Mesenchymal stem cell (in vitro differentiated cells and primary cell): Measurements from ENCODE around the gene PRKAR2A.

ENCODE experiments used
- DNase-seq: peaks from one replicate; pipeline ENCODE4 v3.0.0-alpha.2; 2013
- H2AFZ ChIP-seq: one replicate; pipeline ENCODE4 v1.6.1; 2013; ENCODE audit warnings: low read depth, mild to moderate bottlenecking, control low read depth, inconsistent platforms, low read length, moderate library complexity
- H2AK5ac ChIP-seq: 2 replicates; pipeline ENCODE4 v1.6.1; 2013; ENCODE audit warnings: low read length, moderate library complexity, mild to moderate bottlenecking, inconsistent platforms; ENCODE audit not compliant: severe bottlenecking
- H2BK120ac ChIP-seq: one replicate; pipeline ENCODE4 v1.6.1; 2013; ENCODE audit warnings: low read depth, mild to moderate bottlenecking, inconsistent platforms, low read length, moderate library complexity
- H2BK12ac ChIP-seq, 2 experiments: one replicate each; pipeline ENCODE4 v1.6.1; 2013; ENCODE audit warnings: inconsistent platforms in 2 of 2, low read length in 2 of 2, mild to moderate bottlenecking in 2 of 2, moderate library complexity in 2 of 2, control low read depth in 1 of 2
- H2BK15ac ChIP-seq: one replicate; pipeline ENCODE4 v1.6.1; 2013; ENCODE audit warnings: mild to moderate bottlenecking, low read depth, inconsistent platforms; ENCODE audit not compliant: poor library complexity, severe bottlenecking
- H2BK5ac ChIP-seq: 2 replicates; pipeline ENCODE4 v1.6.1; 2013; ENCODE audit warnings: low read depth, mild to moderate bottlenecking, low read length, control low read depth, inconsistent platforms; ENCODE audit not compliant: poor library complexity, severe bottlenecking
- H3K14ac ChIP-seq, 2 experiments: one replicate each; pipeline ENCODE4 v1.6.1; 2013; ENCODE audit warnings: inconsistent platforms in 2 of 2, low read length in 2 of 2, control low read depth in 1 of 2, mild to moderate bottlenecking in 1 of 2, moderate library complexity in 1 of 2
- H3K18ac ChIP-seq, 2 experiments: one replicate each; pipeline ENCODE4 v1.6.1; 2013; ENCODE audit warnings: inconsistent platforms in 2 of 2, low read length in 2 of 2, control low read depth in 1 of 2, low read depth in 1 of 2, mild to moderate bottlenecking in 1 of 2
- H3K23ac ChIP-seq, 2 experiments: one replicate each; pipeline ENCODE4 v1.6.1; 2013; ENCODE audit warnings: inconsistent platforms in 2 of 2, low read length in 2 of 2, mild to moderate bottlenecking in 2 of 2, moderate library complexity in 2 of 2, control low read depth in 1 of 2
- H3K27ac ChIP-seq: 2 replicates; pipeline ENCODE4 v1.5.1; 2013; ENCODE audit warnings: mild to moderate bottlenecking, moderate library complexity, low read length, control low read depth, inconsistent platforms; ENCODE audit not compliant: poor library complexity, severe bottlenecking
- H3K27me3 ChIP-seq, 2 experiments: 2 replicates each; pipeline versions ENCODE4 v1.6.1 to v1.7.0; 2013; ENCODE audit warnings: low read length in 2 of 2, mild to moderate bottlenecking in 2 of 2, moderate library complexity in 2 of 2, control low read depth in 1 of 2, inconsistent platforms in 1 of 2; ENCODE audit not compliant: control insufficient read depth in 1 of 2, insufficient read depth in 1 of 2
- H3K36me3 ChIP-seq, 2 experiments: 2 replicates each; pipeline versions ENCODE4 v1.6.1 to v1.7.0; 2013; ENCODE audit warnings: low read length in 2 of 2, control low read depth in 1 of 2, inconsistent platforms in 1 of 2, low read depth in 1 of 2, mild to moderate bottlenecking in 1 of 2; ENCODE audit not compliant: insufficient read depth in 2 of 2, control insufficient read depth in 1 of 2
- H3K4ac ChIP-seq, 2 experiments: one replicate each; pipeline ENCODE4 v1.6.1; 2013; ENCODE audit warnings: inconsistent platforms in 2 of 2, low read length in 2 of 2, mild to moderate bottlenecking in 2 of 2, moderate library complexity in 2 of 2, control low read depth in 1 of 2, low read depth in 1 of 2
- H3K4me1 ChIP-seq: 2 replicates; pipeline ENCODE4 v1.6.1; 2013; ENCODE audit warnings: low read depth, low read length, control low read depth; ENCODE audit not compliant: control insufficient read depth, insufficient read depth
- H3K4me2 ChIP-seq: 2 replicates; pipeline ENCODE4 v1.6.1; 2013; ENCODE audit warnings: low read length, mild to moderate bottlenecking, inconsistent platforms; ENCODE audit not compliant: poor library complexity, severe bottlenecking
- H3K4me3 ChIP-seq, 2 experiments: 2 replicates each; pipeline versions ENCODE4 v1.5.1 to v1.7.0; 2013; ENCODE audit warnings: low read length in 2 of 2, mild to moderate bottlenecking in 2 of 2, control low read depth in 1 of 2, low read depth in 1 of 2; ENCODE audit not compliant: insufficient read depth in 1 of 2
- H3K79me1 ChIP-seq: replicated peaks from 2 replicates; pipeline ENCODE4 v1.6.1; 2013; ENCODE audit warnings: mild to moderate bottlenecking, control low read depth, low read length, inconsistent platforms; ENCODE audit not compliant: poor library complexity, severe bottlenecking
- H3K9ac ChIP-seq: 2 replicates; pipeline ENCODE4 v1.7.0; 2013; ENCODE audit warnings: mild to moderate bottlenecking, low read length, moderate library complexity
- H3K9me3 ChIP-seq: 2 replicates; pipeline ENCODE4 v1.7.0; 2013; ENCODE audit warnings: mild to moderate bottlenecking, low read length; ENCODE audit not compliant: control insufficient read depth
- H4K8ac ChIP-seq: one replicate; pipeline ENCODE4 v1.6.1; 2013; ENCODE audit warnings: inconsistent platforms, mild to moderate bottlenecking, low read length, moderate library complexity
- H4K91ac ChIP-seq: one replicate; pipeline ENCODE4 v1.6.1; 2013; ENCODE audit warnings: mild to moderate bottlenecking, low read length, inconsistent platforms
- WGBS: methylation state at CpG from one replicate; pipeline ENCODE4 v1.1.7; 2013; ENCODE audit warnings: mixed read lengths; 5-methylcytosine and 5-hydroxymethylcytosine counted together

Gene PRKAR2A

GRCh38 chr3:48885753-48886152 lies 38.1 kb upstream of the PRKAR2A start:
- no peak overlapping the region for H3K14ac ChIP-seq

GRCh38 chr3:48881652-48882114 lies 34.0 kb upstream of the PRKAR2A start:
- H4K8ac ChIP-seq = no peak overlapping the region
- H2BK5ac ChIP-seq = no peak overlapping the region
- H4K91ac ChIP-seq = no peak overlapping the region
- no peak overlapping the region for H3K4ac ChIP-seq
- no peak overlapping the region for H3K4me2 ChIP-seq
- H2BK120ac ChIP-seq = no peak overlapping the region
- no peak overlapping the region for H3K23ac ChIP-seq
- no peak overlapping the region for H2AFZ ChIP-seq
- no peak overlapping the region for H2BK12ac ChIP-seq
- 94% methylated on average over 5 of the region's 5 CpGs for WGBS
- no peaks in the 10 kb centered on the region for H3K27me3 ChIP-seq
- no peak overlapping the region for H2BK15ac ChIP-seq
- no peak for DNase-seq
- no peak overlapping the region for H3K27ac ChIP-seq
- no peak overlapping the region for H2AK5ac ChIP-seq
- no peak overlapping the region for H3K18ac ChIP-seq
- no peak overlapping the region for H3K9ac ChIP-seq
- no peak overlapping the region for H3K4me3 ChIP-seq
- H3K36me3 ChIP-seq = peaks cover 4 to 25% of the 10 kb centered on the region in 2 experiments
- H3K9me3 ChIP-seq = no peaks in the 10 kb centered on the region
- H3K79me1 ChIP-seq = peaks cover 9% of the 10 kb centered on the region
- H3K4me1 ChIP-seq = peaks cover 2% of the 10 kb centered on the region
- H3K14ac ChIP-seq = no peak overlapping the region

More at GRCh38 chr3:48885753-48886152, 38.1 kb upstream of the PRKAR2A start:
- Histone ChIP-seq H2AK5ac (no peak overlapping the region), H3K18ac (no peak overlapping the region), H4K8ac (no peak overlapping the region), H3K79me1 (peaks cover 15% of the 10 kb centered on the region), H3K4me3 (no peak overlapping the region), H3K9me3 (no peaks in the 10 kb centered on the region), H3K9ac (no peak overlapping the region), H3K4me1 (peaks cover 2% of the 10 kb centered on the region), H2AFZ (no peak overlapping the region), H3K23ac (no peak overlapping the region), H2BK120ac (no peak overlapping the region), H3K27ac (no peak overlapping the region), H2BK12ac (no peak overlapping the region), H2BK15ac (no peak overlapping the region), H3K4ac (no peak overlapping the region), H3K36me3 (peaks cover 9 to 19% of the 10 kb centered on the region in 2 experiments), H4K91ac (no peak overlapping the region), H3K27me3 (no peaks in the 10 kb centered on the region), H3K4me2 (no peak overlapping the region), H2BK5ac (no peak overlapping the region)
- no peak for DNase-seq

- H2BK120ac ChIP-seq = no peak overlapping the region
- no peak overlapping the region for H3K4me2 ChIP-seq
- H3K18ac ChIP-seq = no peak overlapping the region
- H2BK15ac ChIP-seq = no peak overlapping the region
- no peaks in the 10 kb centered on the region for H3K9me3 ChIP-seq
- no peak overlapping the region for H2AFZ ChIP-seq
- H4K8ac ChIP-seq = no peak overlapping the region
- no peak overlapping the region for H3K14ac ChIP-seq
- peaks cover 4 to 25% of the 10 kb centered on the region in 2 experiments for H3K36me3 ChIP-seq
- H3K4ac ChIP-seq = no peak overlapping the region
- no peaks in the 10 kb centered on the region for H3K27me3 ChIP-seq
- H2BK12ac ChIP-seq = no peak overlapping the region
- peaks cover 2% of the 10 kb centered on the region for H3K4me1 ChIP-seq
- no peak overlapping the region for H2AK5ac ChIP-seq
- no peak overlapping the region for H3K4me3 ChIP-seq
- H3K79me1 ChIP-seq = peaks cover 9% of the 10 kb centered on the region
- H3K23ac ChIP-seq = no peak overlapping the region
- DNase-seq = no peak
- no peak overlapping the region for H3K27ac ChIP-seq
- no peak overlapping the region for H3K9ac ChIP-seq
- no peak overlapping the region for H4K91ac ChIP-seq
- H2BK5ac ChIP-seq = no peak overlapping the region
- 97% methylated on average over 3 of the region's 3 CpGs for WGBS
These were observed 33.3 kb upstream of the PRKAR2A start for GRCh38 chr3:48881006-48881405.

- H2BK12ac ChIP-seq = no peak overlapping the region
- no peak overlapping the region for H2BK120ac ChIP-seq
- H3K27me3 ChIP-seq = no peaks in the 10 kb centered on the region
- H3K9me3 ChIP-seq = no peaks in the 10 kb centered on the region
- no peak for DNase-seq
- 87% methylated on average over 6 of the region's 6 CpGs for WGBS
- no peak overlapping the region for H3K23ac ChIP-seq
- H3K9ac ChIP-seq = no peak overlapping the region
- no peak overlapping the region for H2BK5ac ChIP-seq
- H3K4me2 ChIP-seq = no peak overlapping the region
- H3K14ac ChIP-seq = no peak overlapping the region
- H3K18ac ChIP-seq = no peak overlapping the region
- no peak overlapping the region for H2BK15ac ChIP-seq
- no peak overlapping the region for H3K27ac ChIP-seq
- no peak overlapping the region for H2AFZ ChIP-seq
- H2AK5ac ChIP-seq = no peak overlapping the region
- H3K4me3 ChIP-seq = no peak overlapping the region
- H3K4me1 ChIP-seq = no peaks in the 10 kb centered on the region
- no peak overlapping the region for H4K8ac ChIP-seq
- H3K36me3 ChIP-seq = peaks cover 4 to 25% of the 10 kb centered on the region in 2 experiments
- peaks cover 7% of the 10 kb centered on the region for H3K79me1 ChIP-seq
- no peak overlapping the region for H4K91ac ChIP-seq
- no peak overlapping the region for H3K4ac ChIP-seq
These were observed 32.3 kb upstream of the PRKAR2A start for GRCh38 chr3:48879994-48880377.
